Ecto neural progenitor cell (in vitro differentiated cells): Measurements from ENCODE around the gene CLRN3.

Experiments used
- DNase-seq: peaks from one replicate; pipeline ENCODE4 v3.0.0-alpha.2; 2018; ENCODE audit warnings: low spot score

The CLRN3 gene

GRCh38 chr10:127919418-127920271 lies 26.9 kb upstream of the CLRN3 start:
- DNase-seq, result no peak

- no peak for DNase-seq
Observed at GRCh38 chr10:127918572-127918971, 25.8 kb upstream of the CLRN3 start.

- DNase-seq, result no peak
Observed at GRCh38 chr10:127916826-127917225, 24.1 kb upstream of the CLRN3 start.

GRCh38 chr10:127915324-127915723 lies 22.6 kb upstream of the CLRN3 start:
- no peak for DNase-seq

- no peak for DNase-seq
Observed at GRCh38 chr10:127913368-127913759, 20.6 kb upstream of the CLRN3 start.

GRCh38 chr10:127912607-127913367 lies 20.0 kb upstream of the CLRN3 start:
- no peak for DNase-seq

- no peak for DNase-seq
Observed at GRCh38 chr10:127911867-127912257, 19.1 kb upstream of the CLRN3 start.

- DNase-seq, result no peak
Observed at GRCh38 chr10:127911218-127911866, 18.6 kb upstream of the CLRN3 start.

- no peak for DNase-seq
Observed at GRCh38 chr10:127910464-127910770, 17.7 kb upstream of the CLRN3 start.

GRCh38 chr10:127909716-127910463 lies 17.1 kb upstream of the CLRN3 start:
- DNase-seq, result no peak

- DNase-seq, result no peak
Observed at GRCh38 chr10:127908959-127909267, 16.2 kb upstream of the CLRN3 start.

- DNase-seq, result no peak
Observed at GRCh38 chr10:127908106-127908958, 15.6 kb upstream of the CLRN3 start.

- no peak for DNase-seq
Observed at GRCh38 chr10:127907411-127908105, 14.8 kb upstream of the CLRN3 start.

GRCh38 chr10:127906548-127907377 lies 14.0 kb upstream of the CLRN3 start, which contains the start of gene PTPRE:
Gene PTPRE (plus strand): TSS chr10:127907103. CDS start chr10:128040882, 133,779 bp downstream.
- peak; percentile 85 for DNase-seq

GRCh38 chr10:127905848-127906261 lies 13.1 kb upstream of the CLRN3 start:
- DNase-seq, result no peak

- DNase-seq, result no peak
Observed at GRCh38 chr10:127905001-127905847, 12.5 kb upstream of the CLRN3 start.

- DNase-seq, result no peak
Observed at GRCh38 chr10:127904311-127905000, 11.7 kb upstream of the CLRN3 start.

- DNase-seq, result no peak
Observed at GRCh38 chr10:127903789-127904188, 11.0 kb upstream of the CLRN3 start.
